CD4-positive, alpha-beta T cell (primary cell): ENCODE measurements around the gene ATXN1. TPM values are rescaled to one million over a fixed set of nuclear protein-coding genes. Genes with fewer than 3 reads are reported as not detected.

ENCODE experiments used
- ATAC-seq: fragments of 200-7000 bp; cut with Tn5 transposase; one replicate; pipeline ENCODE4 v1.10.0; 2022; ENCODE audit warnings: mild to moderate bottlenecking; ENCODE audit not compliant: poor library complexity
- CTCF ChIA-PET: fragments of 350-600 bp; sonication (Branson Sonifier 250); formaldehyde crosslinking; loops from one replicate; lab custom pipeline; 2021; ENCODE audit warnings: antibody characterized with exemption, inconsistent platforms; lab: Charles Lee
- POLR2A ChIA-PET: fragments of 350-600 bp; sonication (Branson Sonifier 250); formaldehyde crosslinking; loops from one replicate; lab custom pipeline; 2021; ENCODE audit warnings: antibody characterized with exemption, inconsistent platforms; lab: Charles Lee
- DNase-seq, 14 experiments: peaks; one replicate each; pipeline ENCODE4 v3.0.0-alpha.2; 2013 to 2020; ENCODE audit warnings: mixed read lengths in 2 of 14
- H3K27ac ChIP-seq, 2 donors: one replicate each; pipeline versions ENCODE4 v1.5.1 to v1.7.0; 2013; ENCODE audit warnings: low read length in 2 of 2, low read depth in 1 of 2, mild to moderate bottlenecking in 1 of 2
- H3K27me3 ChIP-seq, 2 experiments: 1 replicate in 1 of 2; 2 replicates in 1 of 2; pipeline versions ENCODE4 v1.6.1 to v1.7.0; 2013; ENCODE audit warnings: low read length in 2 of 2, control low read depth in 1 of 2, mild to moderate bottlenecking in 1 of 2, moderate library complexity in 1 of 2; ENCODE audit not compliant: insufficient read depth in 2 of 2, control insufficient read depth in 1 of 2
- H3K36me3 ChIP-seq: one replicate; pipeline ENCODE4 v1.6.1; 2013; ENCODE audit warnings: low read length, control low read depth; ENCODE audit not compliant: insufficient read depth
- H3K4me1 ChIP-seq: one replicate; pipeline ENCODE4 v1.6.1; 2013; ENCODE audit warnings: low read length, control low read depth; ENCODE audit not compliant: insufficient read depth
- H3K4me3 ChIP-seq: one replicate; pipeline ENCODE4 v1.5.1; 2013; ENCODE audit warnings: mild to moderate bottlenecking, low read length, moderate library complexity
- H3K9me3 ChIP-seq, 2 experiments: 1 replicate in 1 of 2; 2 replicates in 1 of 2; pipeline versions ENCODE4 v1.6.1 to v1.7.0; 2013; ENCODE audit warnings: low read length in 2 of 2, mild to moderate bottlenecking in 2 of 2, control low read depth in 1 of 2, moderate library complexity in 1 of 2; ENCODE audit not compliant: control insufficient read depth in 1 of 2, insufficient read depth in 1 of 2
- H3K27ac Mint-ChIP-seq: one replicate; pipeline ENCODE4 v1.8.0; 2020; ENCODE audit warnings: mixed read lengths
- H3K27me3 Mint-ChIP-seq: one replicate; pipeline ENCODE4 v1.8.0; 2021; ENCODE audit warnings: mixed read lengths
- H3K36me3 Mint-ChIP-seq: one replicate; pipeline ENCODE4 v1.8.0; 2021; ENCODE audit warnings: low read depth, mixed read lengths
- H3K4me1 Mint-ChIP-seq: one replicate; pipeline ENCODE4 v1.8.0; 2021; ENCODE audit warnings: low read depth, mixed read lengths
- H3K4me3 Mint-ChIP-seq: one replicate; pipeline ENCODE4 v1.8.0; 2020; ENCODE audit warnings: mild to moderate bottlenecking, mixed read lengths
- H3K9me3 Mint-ChIP-seq: one replicate; pipeline ENCODE4 v1.8.0; 2020; ENCODE audit warnings: mixed read lengths
- intact Hi-C, 2 experiments: fragments of 100-400 bp; cut with DNase I in 1 of 2; cut with micrococcal nuclease in 1 of 2; formaldehyde crosslinking; loops; one replicate each; pipeline versions ENCODE4 v1.15.1 to v1.9.0; 2023 to 2025; cut with DNase I, micrococcal nuclease
- total RNA-seq, 174 experiments: library from RNA in 2 of 174; stranded (reverse) in 2 of 174; gene quantifications; one replicate each; pipeline ENCODE4 v1.2.3 and lab custom pipeline; 2021 to 2026
- TF ChIP-seq, protein P1 (sequence below): fragments of 200-600 bp; IDR thresholded peaks from one replicate; pipeline ENCODE4 v1.8.0; 2022; ENCODE audit warnings: antibody characterized with exemption, mild to moderate bottlenecking

ATXN1 gene
- total RNA-seq, 2 experiments from 2014 or later = 74.2 to 76.7 TPM

DNA sequence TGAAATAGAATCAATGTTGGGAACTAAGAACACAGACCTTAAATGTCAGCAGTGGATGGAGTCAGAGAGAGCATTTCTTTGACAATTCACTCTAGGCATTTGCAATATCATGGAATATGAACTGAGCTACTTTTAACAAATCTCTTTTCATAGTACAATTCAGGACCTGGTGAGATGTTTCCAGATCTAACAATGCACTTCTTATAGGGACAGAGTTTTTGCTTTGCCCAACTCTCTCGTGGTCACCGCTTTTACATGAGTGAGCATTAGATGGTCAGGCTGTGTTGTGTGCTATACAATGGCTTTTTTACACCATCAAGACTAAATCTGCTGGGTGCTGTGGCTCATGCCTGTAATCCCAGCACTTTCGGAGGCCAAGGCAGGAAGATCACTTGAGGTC is 233.6 kb downstream of the ATXN1 start:
- TF ChIP-seq, protein P1, sequence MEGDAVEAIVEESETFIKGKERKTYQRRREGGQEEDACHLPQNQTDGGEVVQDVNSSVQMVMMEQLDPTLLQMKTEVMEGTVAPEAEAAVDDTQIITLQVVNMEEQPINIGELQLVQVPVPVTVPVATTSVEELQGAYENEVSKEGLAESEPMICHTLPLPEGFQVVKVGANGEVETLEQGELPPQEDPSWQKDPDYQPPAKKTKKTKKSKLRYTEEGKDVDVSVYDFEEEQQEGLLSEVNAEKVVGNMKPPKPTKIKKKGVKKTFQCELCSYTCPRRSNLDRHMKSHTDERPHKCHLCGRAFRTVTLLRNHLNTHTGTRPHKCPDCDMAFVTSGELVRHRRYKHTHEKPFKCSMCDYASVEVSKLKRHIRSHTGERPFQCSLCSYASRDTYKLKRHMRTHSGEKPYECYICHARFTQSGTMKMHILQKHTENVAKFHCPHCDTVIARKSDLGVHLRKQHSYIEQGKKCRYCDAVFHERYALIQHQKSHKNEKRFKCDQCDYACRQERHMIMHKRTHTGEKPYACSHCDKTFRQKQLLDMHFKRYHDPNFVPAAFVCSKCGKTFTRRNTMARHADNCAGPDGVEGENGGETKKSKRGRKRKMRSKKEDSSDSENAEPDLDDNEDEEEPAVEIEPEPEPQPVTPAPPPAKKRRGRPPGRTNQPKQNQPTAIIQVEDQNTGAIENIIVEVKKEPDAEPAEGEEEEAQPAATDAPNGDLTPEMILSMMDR = no peak
- H3K9me3 Mint-ChIP-seq = no peaks in the 10 kb centered on the region
- no peaks in the 10 kb centered on the region for H3K27me3 Mint-ChIP-seq
- H3K36me3 Mint-ChIP-seq = peaks cover 14% of the 10 kb centered on the region
- Histone ChIP-seq H3K36me3 (peaks cover 7% of the 10 kb centered on the region), H3K27ac (no peak overlapping the region), H3K4me1 (no peaks in the 10 kb centered on the region), H3K27me3 (no peaks in the 10 kb centered on the region), H3K4me3 (no peak overlapping the region), H3K9me3 (no peaks in the 10 kb centered on the region)
- POLR2A ChIA-PET = no interaction called here
- no peak for DNase-seq
- H3K4me3 Mint-ChIP-seq = no peak overlapping the region
- H3K27ac Mint-ChIP-seq = no peak overlapping the region
- intact Hi-C loops = no loop called here
- ATAC-seq = no peak
- CTCF ChIA-PET = no interaction called here
- no peaks in the 10 kb centered on the region for H3K4me1 Mint-ChIP-seq

DNA sequence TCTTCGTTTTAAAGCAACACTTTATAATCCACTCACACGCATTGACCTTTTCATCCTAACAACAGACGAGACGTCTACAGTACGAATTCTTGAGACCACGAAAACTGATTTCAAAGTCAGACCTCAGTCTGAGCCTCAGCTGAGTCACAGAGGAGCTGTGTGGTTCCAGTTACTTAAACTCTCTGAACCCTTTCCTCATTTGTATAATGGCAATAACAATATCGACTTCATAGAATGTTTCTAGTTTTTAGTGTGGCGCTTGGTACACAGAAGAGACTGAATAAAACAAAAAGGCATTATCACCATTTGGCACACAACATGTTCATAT is 236.9 kb downstream of the ATXN1 start:
- no peaks in the 10 kb centered on the region for H3K27me3 Mint-ChIP-seq
- H3K4me3 Mint-ChIP-seq = no peak overlapping the region
- Histone ChIP-seq H3K27me3 (no peaks in the 10 kb centered on the region), H3K4me3 (no peak overlapping the region), H3K27ac (no peak overlapping the region), H3K4me1 (no peaks in the 10 kb centered on the region), H3K9me3 (no peaks in the 10 kb centered on the region), H3K36me3 (peaks cover 30% of the 10 kb centered on the region)
- no peak for DNase-seq
- H3K9me3 Mint-ChIP-seq = no peaks in the 10 kb centered on the region
- peaks cover 33% of the 10 kb centered on the region for H3K36me3 Mint-ChIP-seq
- ATAC-seq = no peak
- H3K4me1 Mint-ChIP-seq = peaks cover 7% of the 10 kb centered on the region
- ChIA-PET POLR2A (interaction anchor here (0.6 kb wide), 1 partner anchor 192 kb away, joined by 3 read pairs; no protein-coding TSS in a partner anchor), CTCF (no interaction called here)
- intact Hi-C loops = no loop called here
- H3K27ac Mint-ChIP-seq = no peak overlapping the region
- TF ChIP-seq, protein P1 = no peak

DNA sequence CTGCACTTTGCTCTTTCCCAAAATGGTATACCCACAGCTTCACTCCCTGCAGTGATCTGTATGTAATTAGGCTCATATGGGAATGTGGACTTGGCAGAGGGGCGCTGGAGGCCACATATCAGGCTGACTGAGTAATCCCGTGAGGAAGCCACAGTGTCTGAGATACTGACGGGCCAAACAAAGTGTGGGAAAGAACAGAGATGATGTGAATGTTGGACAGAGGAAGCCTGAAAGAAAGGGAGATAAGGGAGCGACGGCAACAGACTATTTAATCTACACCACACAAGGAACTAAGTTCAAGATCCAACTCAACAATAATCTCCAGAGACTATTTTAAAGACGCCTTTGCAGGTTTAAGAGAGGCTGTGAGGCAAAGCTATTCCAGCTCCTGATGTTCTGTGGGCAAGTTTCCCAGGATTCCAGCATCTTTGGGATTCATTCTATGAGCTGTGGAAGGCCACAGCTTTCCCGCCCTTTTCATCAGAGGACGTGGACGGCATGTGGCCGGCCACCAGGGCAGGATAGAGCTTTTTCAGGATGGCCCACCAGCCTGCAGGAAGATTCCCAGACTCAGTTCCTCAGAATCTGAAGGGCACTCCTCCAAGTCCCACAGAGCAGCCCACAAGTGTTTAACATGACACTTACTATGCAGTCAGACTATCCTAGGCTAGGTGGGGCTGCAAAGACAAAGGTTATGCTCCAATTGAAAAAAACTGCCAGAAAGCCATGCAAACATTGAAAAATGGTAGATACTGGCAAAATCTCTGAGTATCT is 237.5 kb downstream of the ATXN1 start:
- Mint-ChIP-seq H3K9me3 (no peaks in the 10 kb centered on the region), H3K4me1 (peaks cover 7% of the 10 kb centered on the region), H3K36me3 (peaks cover 36% of the 10 kb centered on the region), H3K4me3 (no peak overlapping the region), H3K27ac (no peak overlapping the region), H3K27me3 (no peaks in the 10 kb centered on the region)
- Histone ChIP-seq H3K4me3 (no peak overlapping the region), H3K9me3 (no peaks in the 10 kb centered on the region), H3K4me1 (no peaks in the 10 kb centered on the region), H3K27me3 (no peaks in the 10 kb centered on the region), H3K36me3 (peaks cover 32% of the 10 kb centered on the region), H3K27ac (no peak overlapping the region)
- ChIA-PET CTCF (no interaction called here), POLR2A (no interaction called here)
- TF ChIP-seq, protein P1 = no peak
- intact Hi-C loops = no loop called here
- no peak for ATAC-seq
- DNase-seq = no peak
